WERI-Rb-1 (cell line): Measurements from ENCODE around the gene FSD1L.

Source experiments
- DNase-seq: peaks from one replicate; pipeline ENCODE4 v3.0.0-alpha.2; 2020
- H3K27ac ChIP-seq: fragments of 250-450 bp; sonication (Bioruptor Pico); 2 replicates; pipeline ENCODE4 v1.5.1; 2020; ENCODE audit warnings: mild to moderate bottlenecking, moderate library complexity
- H3K27me3 ChIP-seq: fragments of 250-450 bp; sonication (Bioruptor Pico); 2 replicates; pipeline ENCODE4 v1.5.1; 2021; ENCODE audit warnings: mild to moderate bottlenecking, low read depth, moderate library complexity; ENCODE audit not compliant: insufficient read depth, severe bottlenecking
- H3K36me3 ChIP-seq: fragments of 250-450 bp; sonication (Bioruptor Pico); 2 replicates; pipeline ENCODE4 v1.5.1; 2020; ENCODE audit warnings: mild to moderate bottlenecking, moderate library complexity
- H3K4me3 ChIP-seq: 2 replicates; pipeline ENCODE4 v1.5.1; 2011; ENCODE audit warnings: low read depth, mild to moderate bottlenecking, control low read depth, low read length
- H3K9me3 ChIP-seq: fragments of 250-450 bp; sonication (Bioruptor Pico); 2 replicates; pipeline ENCODE4 v1.5.1; 2021; ENCODE audit warnings: mild to moderate bottlenecking, moderate library complexity; ENCODE audit not compliant: severe bottlenecking
- CTCF ChIP-seq: IDR thresholded peaks from 2 replicates; pipeline ENCODE4 v1.5.1; 2011; ENCODE audit warnings: low read depth, mild to moderate bottlenecking, control low read depth, inconsistent platforms, low read length

FSD1L gene

DNA sequence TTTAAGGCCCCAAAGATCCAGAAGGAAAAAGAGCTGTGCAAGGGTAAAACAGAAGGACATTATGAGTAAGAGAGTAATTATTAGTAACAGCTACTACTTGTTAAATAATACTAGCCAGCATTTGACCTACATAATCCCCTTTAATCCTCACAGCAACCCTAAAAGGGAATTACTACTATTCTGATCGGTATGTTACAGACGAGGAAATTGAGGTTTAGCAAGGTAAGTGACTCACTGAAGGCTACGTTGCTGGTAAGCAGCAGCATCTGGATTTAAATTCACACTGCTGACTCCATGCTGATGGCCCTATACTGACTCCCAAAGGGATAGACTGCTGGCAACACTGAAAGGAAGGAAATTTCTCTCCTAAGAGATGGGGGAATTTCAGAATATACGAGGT lies 3.7 kb upstream of the FSD1L start:
- DNase-seq = no peak
- Histone ChIP-seq H3K4me3 (no peak overlapping the region), H3K27ac (peak overlapping the region; percentile 38; the same call in 1 of the 2 replicates), H3K27me3 (no peaks in the 10 kb centered on the region), H3K9me3 (no peaks in the 10 kb centered on the region), H3K36me3 (peaks cover 5% of the 10 kb centered on the region; the same call in 1 of the 2 replicates)
- no peak for TF ChIP-seq CTCF

GRCh38 chr9:105445203-105445881 lies 2.5 kb upstream of the FSD1L start:
- H3K27me3 ChIP-seq = no peaks in the 10 kb centered on the region
- H3K27ac ChIP-seq = no peak overlapping the region

GRCh38 chr9:105447386-105447813 lies 434 bp upstream of the FSD1L start:
- Histone ChIP-seq H3K27me3 (no peaks in the 10 kb centered on the region), H3K36me3 (peaks cover 17% of the 10 kb centered on the region), H3K27ac (peak overlapping the region; percentile 92), H3K9me3 (no peaks in the 10 kb centered on the region), H3K4me3 (peak overlapping the region; percentile 88)
- no peak for TF ChIP-seq CTCF
- DNase-seq = peak; percentile 39

More at GRCh38 chr9:105445203-105445881, 2.5 kb upstream of the FSD1L start:
- TF ChIP-seq CTCF = no peak
- H3K4me3 ChIP-seq = no peak overlapping the region
- H3K36me3 ChIP-seq = peaks cover 5% of the 10 kb centered on the region; the same call in 1 of the 2 replicates
- DNase-seq = no peak
- H3K9me3 ChIP-seq = no peaks in the 10 kb centered on the region

DNA sequence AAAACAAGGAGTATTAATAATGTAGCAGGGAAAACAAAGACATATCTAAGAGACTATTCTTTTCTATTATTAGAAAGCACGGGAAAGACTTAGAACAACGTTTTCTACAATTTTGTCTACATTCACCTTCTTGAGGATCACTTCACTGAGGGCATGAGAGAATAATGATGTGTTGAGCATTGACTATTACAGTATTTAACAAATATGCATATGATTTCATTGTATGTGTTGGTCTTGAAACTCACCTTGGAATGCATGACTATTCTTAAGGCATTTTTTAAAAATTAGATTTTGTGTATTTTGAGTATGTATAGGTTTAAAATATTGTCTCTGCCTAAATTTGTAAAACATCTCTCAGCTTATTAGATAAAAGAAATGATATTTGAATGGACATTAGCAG lies 1.2 kb downstream of the FSD1L start:
- H3K27ac ChIP-seq = peak overlapping the region; percentile 92
- peaks cover 17% of the 10 kb centered on the region for H3K36me3 ChIP-seq
- no peaks in the 10 kb centered on the region for H3K27me3 ChIP-seq
- no peak for DNase-seq
- TF ChIP-seq CTCF = no peak
- peak overlapping the region; percentile 88 for H3K4me3 ChIP-seq
- H3K9me3 ChIP-seq = no peaks in the 10 kb centered on the region

DNA sequence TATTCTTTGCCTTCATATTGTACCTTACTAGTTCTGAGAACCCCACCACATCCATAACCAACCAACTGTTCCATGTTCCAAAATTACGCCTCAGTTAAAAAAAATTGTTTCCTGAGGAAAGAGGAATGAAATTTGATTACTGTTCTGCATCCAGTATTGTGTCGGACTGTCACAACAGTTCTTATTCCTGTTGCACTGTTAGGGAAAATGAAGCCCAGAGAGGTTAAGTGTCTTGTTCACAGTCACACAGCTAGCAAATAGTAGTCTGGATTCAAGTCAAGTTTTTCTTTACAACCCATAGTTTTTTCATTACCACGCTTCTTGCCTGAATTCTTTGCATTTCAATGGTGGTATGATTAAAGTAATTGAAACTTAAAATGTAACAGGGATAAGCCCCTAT lies 4.4 kb downstream of the FSD1L start:
- DNase-seq = no peak
- Histone ChIP-seq H3K36me3 (peaks cover 17% of the 10 kb centered on the region), H3K4me3 (no peak overlapping the region), H3K9me3 (no peaks in the 10 kb centered on the region), H3K27ac (no peak overlapping the region; the same call in 1 of the 2 replicates), H3K27me3 (no peaks in the 10 kb centered on the region)
- TF ChIP-seq CTCF = no peak
